C4-2B (cell line): ENCODE results near the gene ANXA2.

Experiments used
- H3K27ac ChIP-seq: fragments of 450-650 bp; 2 replicates; pipeline ENCODE4 v1.5.1; 2017
- ZFX ChIP-seq: fragments of 450-650 bp; IDR thresholded peaks from 2 replicates; pipeline ENCODE4 v1.6.1; 2017
- TF ChIP-seq, protein P1 (sequence below): fragments of 450-650 bp; conservative IDR thresholded peaks from 2 replicates; pipeline ENCODE4 v1.5.1; 2017; ENCODE audit warnings: mild to moderate bottlenecking

Gene ANXA2

DNA sequence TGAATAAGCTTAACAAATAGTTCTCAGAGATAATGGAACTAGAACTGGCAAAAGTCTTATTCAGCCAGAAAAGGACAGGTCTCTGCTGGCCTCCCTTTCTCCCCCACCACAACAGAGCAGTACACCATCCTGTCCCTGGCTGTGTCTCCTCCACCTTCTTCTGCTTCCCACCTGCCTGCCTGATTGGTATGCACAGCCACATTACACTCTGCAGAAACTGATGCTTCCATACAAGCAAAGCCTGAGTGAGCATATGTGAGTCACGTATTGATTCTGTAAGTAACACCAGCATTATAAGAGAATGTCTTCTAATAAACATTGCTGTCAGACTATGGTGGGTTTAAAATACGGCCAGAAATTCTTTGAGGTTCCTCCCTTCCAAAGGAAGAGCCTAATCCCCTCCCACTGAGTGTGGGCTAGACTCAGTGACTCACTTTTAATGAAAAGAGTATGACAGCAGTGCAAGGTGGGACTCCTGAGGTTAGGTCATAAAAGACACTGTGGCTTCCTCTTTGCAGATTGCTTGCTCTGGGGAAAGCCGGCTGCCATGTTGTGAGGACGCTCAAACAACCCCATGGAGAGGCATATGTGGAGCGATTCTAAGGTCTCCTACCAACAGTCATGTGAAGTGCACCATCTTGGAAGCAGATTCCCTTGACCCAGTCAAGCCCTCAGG, 44.4 kb downstream of the ANXA2 start:
- H3K27ac ChIP-seq = no peak overlapping the region
- TF ChIP-seq ZFX = no peak
- TF ChIP-seq, protein P1, sequence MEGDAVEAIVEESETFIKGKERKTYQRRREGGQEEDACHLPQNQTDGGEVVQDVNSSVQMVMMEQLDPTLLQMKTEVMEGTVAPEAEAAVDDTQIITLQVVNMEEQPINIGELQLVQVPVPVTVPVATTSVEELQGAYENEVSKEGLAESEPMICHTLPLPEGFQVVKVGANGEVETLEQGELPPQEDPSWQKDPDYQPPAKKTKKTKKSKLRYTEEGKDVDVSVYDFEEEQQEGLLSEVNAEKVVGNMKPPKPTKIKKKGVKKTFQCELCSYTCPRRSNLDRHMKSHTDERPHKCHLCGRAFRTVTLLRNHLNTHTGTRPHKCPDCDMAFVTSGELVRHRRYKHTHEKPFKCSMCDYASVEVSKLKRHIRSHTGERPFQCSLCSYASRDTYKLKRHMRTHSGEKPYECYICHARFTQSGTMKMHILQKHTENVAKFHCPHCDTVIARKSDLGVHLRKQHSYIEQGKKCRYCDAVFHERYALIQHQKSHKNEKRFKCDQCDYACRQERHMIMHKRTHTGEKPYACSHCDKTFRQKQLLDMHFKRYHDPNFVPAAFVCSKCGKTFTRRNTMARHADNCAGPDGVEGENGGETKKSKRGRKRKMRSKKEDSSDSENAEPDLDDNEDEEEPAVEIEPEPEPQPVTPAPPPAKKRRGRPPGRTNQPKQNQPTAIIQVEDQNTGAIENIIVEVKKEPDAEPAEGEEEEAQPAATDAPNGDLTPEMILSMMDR = no peak

DNA sequence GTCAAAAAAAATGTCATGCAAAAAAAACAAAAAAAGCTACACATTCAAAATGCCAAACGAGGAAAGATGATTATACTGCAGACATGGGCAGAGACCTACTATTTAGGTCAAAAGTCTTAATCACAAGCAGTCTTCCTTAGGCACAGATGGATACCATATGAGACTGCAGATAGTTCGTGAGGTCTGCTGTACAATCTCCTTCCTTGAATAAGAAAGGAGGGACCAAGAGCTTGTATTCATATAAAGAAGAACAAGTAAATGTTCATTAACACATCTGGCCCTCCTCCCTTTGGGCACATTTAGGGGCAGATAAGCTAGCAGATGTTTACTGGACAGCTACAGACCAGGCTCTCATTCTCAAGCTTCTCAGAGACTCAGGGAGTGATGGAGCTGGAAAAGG, 45.3 kb downstream of the ANXA2 start:
- H3K27ac ChIP-seq = no peak overlapping the region
- TF ChIP-seq, protein P1 = no peak

DNA sequence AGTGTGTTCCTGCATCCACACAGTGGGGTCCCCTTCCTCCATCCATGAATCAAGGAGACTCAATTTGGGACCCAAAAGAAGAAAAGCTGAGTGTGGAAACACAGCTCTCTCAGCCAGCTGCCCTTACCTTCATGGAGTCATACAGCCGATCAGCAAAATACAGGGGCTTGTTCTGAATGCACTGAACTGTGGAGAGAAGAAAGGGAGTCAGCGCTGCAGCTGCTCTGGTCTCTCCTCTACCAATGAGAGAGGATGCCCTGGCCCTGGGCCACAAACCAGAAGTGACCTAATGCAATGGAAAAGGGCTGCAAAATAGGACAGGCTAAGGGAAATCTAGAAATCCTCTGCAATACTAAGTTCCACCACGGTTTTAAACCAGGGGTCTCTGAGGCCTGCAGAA, 46.7 kb downstream of the ANXA2 start:
- no peak for TF ChIP-seq ZFX
- TF ChIP-seq, protein P1 = no peak
- H3K27ac ChIP-seq = no peak overlapping the region

DNA sequence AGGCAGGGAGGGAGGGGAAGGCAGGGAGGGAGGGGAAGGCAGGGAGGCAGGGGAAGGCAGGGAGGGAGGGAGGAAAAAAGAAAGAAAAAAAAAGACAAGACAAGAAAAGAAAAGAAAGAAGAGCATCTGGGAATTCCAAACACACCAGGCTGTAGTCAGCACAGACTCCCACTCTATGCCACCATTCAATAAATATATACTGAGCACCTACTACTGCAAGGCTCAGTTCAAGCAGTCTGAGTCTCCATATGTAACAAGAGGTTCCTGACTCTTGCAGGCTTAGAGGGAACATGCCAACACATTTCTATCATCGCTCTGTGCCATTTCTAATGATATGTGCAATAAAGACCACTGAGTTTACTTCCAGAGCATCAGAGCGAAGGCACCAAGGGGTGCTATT, 47.7 kb downstream of the ANXA2 start:
- H3K27ac ChIP-seq = no peak overlapping the region
- no peak for TF ChIP-seq ZFX
- TF ChIP-seq, protein P1 = no peak

DNA sequence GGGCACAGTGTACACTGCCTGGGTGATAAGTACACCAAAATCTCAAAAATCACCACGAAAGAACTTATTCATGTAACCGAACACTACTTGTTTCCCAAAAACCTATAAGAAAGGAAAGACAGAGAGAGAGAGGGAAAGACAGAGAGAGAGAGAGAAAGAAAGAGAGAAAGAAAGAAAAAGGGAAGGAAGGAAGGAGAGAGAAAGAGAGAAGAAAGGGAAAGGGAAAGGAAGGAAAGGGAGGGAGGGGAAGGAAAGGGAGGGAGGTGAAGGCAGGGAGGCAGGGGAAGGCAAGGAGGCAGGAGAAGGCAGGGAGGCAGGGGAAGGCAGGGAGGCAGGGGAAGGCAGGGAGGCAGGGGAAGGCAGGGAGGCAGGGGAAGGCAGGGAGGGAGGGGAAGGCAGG, 48.2 kb downstream of the ANXA2 start:
- TF ChIP-seq, protein P1 = no peak
- no peak overlapping the region for H3K27ac ChIP-seq

DNA sequence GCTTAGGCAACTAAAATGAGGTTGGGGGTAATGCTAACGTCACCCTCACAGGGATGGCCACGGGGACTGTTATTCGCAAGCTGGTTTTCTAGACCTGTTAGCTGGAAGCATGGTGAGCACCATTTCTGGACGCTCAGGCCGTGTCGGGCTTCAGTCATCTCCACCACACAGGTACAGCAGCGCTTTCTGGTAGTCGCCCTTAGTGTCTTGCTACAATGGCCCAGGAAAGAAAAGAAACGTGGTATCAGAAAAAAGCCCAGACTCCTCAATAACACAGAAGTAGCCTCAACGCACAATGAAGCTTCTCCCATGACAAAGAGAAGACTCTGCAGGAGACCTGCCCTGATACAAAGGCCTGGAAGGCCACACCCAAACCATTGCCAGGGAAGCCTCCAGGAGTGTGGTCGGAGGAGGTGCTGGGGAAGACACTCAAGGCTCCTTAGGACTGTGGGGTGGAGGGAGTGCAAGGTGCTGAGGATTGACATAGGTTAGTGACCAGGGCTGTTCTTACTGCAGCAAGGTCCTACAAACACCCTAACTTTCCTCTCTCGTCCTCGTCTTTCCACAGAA, 50.2 kb downstream of the ANXA2 start:
- no peak for TF ChIP-seq ZFX
- TF ChIP-seq, protein P1 = no peak
- no peak overlapping the region for H3K27ac ChIP-seq

DNA sequence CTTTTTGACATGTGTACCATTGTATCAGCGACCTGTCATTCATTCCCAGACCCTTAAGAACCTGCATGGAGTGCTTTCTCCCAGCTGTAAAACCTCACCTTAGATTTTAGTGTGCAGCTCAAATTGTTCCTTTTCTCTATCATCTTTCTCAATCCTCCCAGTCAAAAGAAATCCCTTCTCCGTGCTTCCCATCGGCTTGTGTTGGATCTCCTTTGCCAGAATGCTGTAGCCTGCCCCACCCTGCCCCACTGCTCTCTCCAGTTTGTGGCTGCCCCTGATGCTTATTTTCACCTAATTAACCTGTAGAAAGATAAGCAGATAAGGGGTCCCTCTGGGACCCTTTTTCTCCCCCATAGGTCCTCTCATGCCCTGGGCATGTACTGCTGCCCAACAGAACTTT, 51.1 kb downstream of the ANXA2 start:
- H3K27ac ChIP-seq = no peak overlapping the region
- TF ChIP-seq, protein P1 = no peak
- no peak for TF ChIP-seq ZFX
